ENCODE data around the gene ACADSB. TPM values are rescaled to one million over a fixed set of nuclear protein-coding genes. Genes with fewer than 3 reads are reported as not detected.

ACADSB gene
- total and polyA plus RNA-seq, 2 experiments from 2014 or later = 3.7 to 6.5 TPM

- Mint-ChIP-seq H3K4me3 (no peak overlapping the region), H3K27me3 (ENCODE audit: insufficient read depth, low read depth, poor library complexity) (peaks cover 8% of the 10 kb centered on the region)
- TF ChIP-seq REST (IDR thresholded peaks at IDR 0.05; ENCODE audit: unreplicated experiment) (no peak), EZH2phosphoT487 (IDR thresholded peaks at IDR 0.05; ENCODE audit: unreplicated experiment) (no peak), STAT1 (IDR thresholded peaks at IDR 0.05; ENCODE audit: unreplicated experiment) (no peak), ZNF331 (CRISPR knock-in tag; IDR thresholded peaks at IDR 0.05; ENCODE audit: low read depth) (no peak), JUNB (IDR thresholded peaks at IDR 0.05; ENCODE audit: unreplicated experiment) (no peak), ZNF114 (CRISPR knock-in tag; IDR thresholded peaks at IDR 0.05) (no peak), POLR2AphosphoS5 (IDR thresholded peaks at IDR 0.05; ENCODE audit: low read depth) (no peak), CREB1 (CRISPR knock-in tag; IDR thresholded peaks at IDR 0.05; ENCODE audit: low read depth) (no peak), CTCF (conservative IDR thresholded peaks at IDR 0.05; ENCODE audit: low read depth in 2 of 2) (no peak), ETS1 (IDR thresholded peaks at IDR 0.05) (no peak)
Observed at GRCh38 chr10:123087348-123087747, 78.5 kb downstream of the ACADSB start.

More at GRCh38 chr10:123087348-123087747, 78.5 kb downstream of the ACADSB start:
- H3K79me2 ChIP-seq (replicated peaks; ENCODE audit: insufficient read depth) = no peaks in the 10 kb centered on the region
- H3F3A ChIP-seq (replicated peaks; ENCODE audit: low read depth) = no peaks in the 10 kb centered on the region
- ATAC-seq (no peak), DNase-seq (ENCODE audit: low spot score) (no peak)
- H4K20me1 ChIP-seq (replicated peaks; ENCODE audit: insufficient read depth) = no peaks in the 10 kb centered on the region
- H3K4me3 ChIP-seq = no peak overlapping the region
- H3K36me3 ChIP-seq (ENCODE audit: insufficient read depth) = no peaks in the 10 kb centered on the region
- H3K4me1 Mint-ChIP-seq = peaks cover 6% of the 10 kb centered on the region
- H3K9me2 ChIP-seq (ENCODE audit: insufficient read depth) = peaks cover 12% of the 10 kb centered on the region; the same call in 1 of the 2 replicates
- H3K4me2 ChIP-seq = no peak overlapping the region
- no peak overlapping the region for H3K27ac Mint-ChIP-seq
- no peaks in the 10 kb centered on the region; the same call in 1 of the 3 replicates for H3K9me3 Mint-ChIP-seq
- 0 out of 2 replicates have a peak overlapping the region, but pooled peaks have one; percentile 24 for H2AFZ ChIP-seq
- no peak overlapping the region for H3K27ac ChIP-seq (ENCODE audit: low read depth)
- H3K27me3 ChIP-seq (ENCODE audit: insufficient read depth) = no peaks in the 10 kb centered on the region
- H3K36me3 Mint-ChIP-seq (ENCODE audit: low read depth) = no peaks in the 10 kb centered on the region; the same call in 2 of the 3 replicates
- no peaks in the 10 kb centered on the region for H3K4me1 ChIP-seq (ENCODE audit: insufficient read depth)
